Measurements from ENCODE around the gene MAGI2.

MAGI2 gene

GRCh38 chr7:78635026-78635793 lies 818.3 kb downstream of the MAGI2 start:
- no peak for DNase-seq (ENCODE audit: low spot score)
- POLR2A ChIA-PET (ENCODE audit: low non-redundant PET): no interaction called here
- CTCF ChIA-PET: no interaction called here
- no peak for TF ChIP-seq CTCF (conservative IDR thresholded peaks at IDR 0.05; ENCODE audit: low read depth)
- no peak overlapping the region for H3K27ac ChIP-seq

- peak; percentile 5 for DNase-seq (ENCODE audit: low spot score)
- H3K27ac ChIP-seq: no peak overlapping the region
- TF ChIP-seq CTCF (conservative IDR thresholded peaks at IDR 0.05; ENCODE audit: low read depth): no peak
- ChIA-PET CTCF (interaction anchor here (0.6 to 1.0 kb wide), 3 partner anchors 11 to 138 kb away, joined by 4 to 13 read pairs (median 4); no protein-coding TSS in a partner anchor), POLR2A (ENCODE audit: low non-redundant PET) (no interaction called here)
These were observed 819.4 kb downstream of the MAGI2 start for GRCh38 chr7:78634093-78634492.

GRCh38 chr7:78620920-78621319 lies 832.5 kb downstream of the MAGI2 start:
- ChIA-PET POLR2A (ENCODE audit: low non-redundant PET) (no interaction called here), CTCF (no interaction called here)
- H3K27ac ChIP-seq: no peak overlapping the region
- DNase-seq (ENCODE audit: low spot score): peak; percentile 7
- TF ChIP-seq CTCF (conservative IDR thresholded peaks at IDR 0.05; ENCODE audit: low read depth): no peak

GRCh38 chr7:78616539-78616938 lies 836.9 kb downstream of the MAGI2 start:
- H3K27ac ChIP-seq: no peak overlapping the region
- no peak for DNase-seq (ENCODE audit: low spot score)
- CTCF ChIA-PET: interaction anchor here (0.7 kb wide), 1 partner anchor 20 kb away, joined by 3 read pairs; no protein-coding TSS in a partner anchor
- POLR2A ChIA-PET (ENCODE audit: low non-redundant PET): no interaction called here
- TF ChIP-seq CTCF (conservative IDR thresholded peaks at IDR 0.05; ENCODE audit: low read depth): no peak

GRCh38 chr7:78609281-78609680 lies 844.2 kb downstream of the MAGI2 start:
- no peak overlapping the region for H3K27ac ChIP-seq
- no peak for DNase-seq (ENCODE audit: low spot score)
- no peak for TF ChIP-seq CTCF (conservative IDR thresholded peaks at IDR 0.05; ENCODE audit: low read depth)
- CTCF ChIA-PET: interaction anchor here (0.6 kb wide), 1 partner anchor 122 kb away, joined by 3 read pairs; no protein-coding TSS in a partner anchor
- POLR2A ChIA-PET (ENCODE audit: low non-redundant PET): no interaction called here

- TF ChIP-seq CTCF (conservative IDR thresholded peaks at IDR 0.05; ENCODE audit: low read depth): no peak
- no peak for DNase-seq (ENCODE audit: low spot score)
- H3K27ac ChIP-seq: no peak overlapping the region
- POLR2A ChIA-PET (ENCODE audit: low non-redundant PET): no interaction called here
- CTCF ChIA-PET: no interaction called here
These were observed 846.4 kb downstream of the MAGI2 start for GRCh38 chr7:78607099-78607498.
